ENCODE measurements around the gene MYO1H. TPM values are rescaled to one million over a fixed set of nuclear protein-coding genes. Genes with fewer than 3 reads are reported as not detected.

MYO1H gene
- total and polyA plus RNA-seq, 2 of the 8 experiments (the other 6 are each of a cell fraction or from before 2014, with no cell fraction given) = 0.03 TPM; not detected in 1

- no peak for TF ChIP-seq SP1 (IDR thresholded peaks at IDR 0.05; ENCODE audit: low read depth, low read length)
- no peak for TF ChIP-seq TAF7 (optimal IDR thresholded peaks at IDR 0.05; ENCODE audit: borderline replicate concordance, low read depth, low read length)
Measured at GRCh38 chr12:109435428-109436187, 87.9 kb downstream of the MYO1H start (continued).
